H9 (cell line): ENCODE results near the gene KLRC1. TPM values are rescaled to one million over a fixed set of nuclear protein-coding genes. Genes with fewer than 3 reads are reported as not detected.
"Not testable (repeated sequence)": the region's sequence is repeated elsewhere in the genome, so short reads cannot be mapped to it uniquely, and the experiment has no call there.

Source experiments
- DNase-seq: peaks from one replicate; pipeline ENCODE4 v3.0.0-alpha.2; 2017
- H2AFZ ChIP-seq: one replicate; pipeline ENCODE4 v1.6.1; 2013; ENCODE audit warnings: mild to moderate bottlenecking, low read length, control low read depth, moderate library complexity
- H2AK5ac ChIP-seq: 2 replicates; pipeline ENCODE4 v1.6.1; 2013; ENCODE audit warnings: low read length, control low read depth, mixed read lengths; ENCODE audit not compliant: insufficient read length
- H2BK120ac ChIP-seq: one replicate; pipeline ENCODE4 v1.6.1; 2013; ENCODE audit warnings: low read depth, mild to moderate bottlenecking, low read length, control low read depth, inconsistent platforms; ENCODE audit not compliant: poor library complexity, severe bottlenecking
- H2BK12ac ChIP-seq: 2 replicates; pipeline ENCODE4 v1.6.1; 2013; ENCODE audit warnings: low read length, control low read depth, mixed read lengths, low read depth; ENCODE audit not compliant: insufficient read length
- H2BK15ac ChIP-seq: 2 replicates; pipeline ENCODE4 v1.6.1; 2013; ENCODE audit warnings: low read depth, low read length, control low read depth
- H2BK20ac ChIP-seq: one replicate; pipeline ENCODE4 v1.6.1; 2013; ENCODE audit warnings: low read depth, mild to moderate bottlenecking, low read length, control low read depth, inconsistent platforms; ENCODE audit not compliant: poor library complexity, severe bottlenecking
- H2BK5ac ChIP-seq: 2 replicates; pipeline ENCODE4 v1.6.1; 2013; ENCODE audit warnings: low read length, control low read depth, mixed read lengths; ENCODE audit not compliant: insufficient read length
- H3K14ac ChIP-seq: 2 replicates; pipeline ENCODE4 v1.6.1; 2013; ENCODE audit warnings: low read length, control low read depth; ENCODE audit not compliant: insufficient read depth
- H3K18ac ChIP-seq: 2 replicates; pipeline ENCODE4 v1.6.1; 2013; ENCODE audit warnings: low read depth, mild to moderate bottlenecking, mixed read lengths, low read length, control low read depth; ENCODE audit not compliant: insufficient read length
- H3K23ac ChIP-seq: 2 replicates; pipeline ENCODE4 v1.6.1; 2013; ENCODE audit warnings: low read length, control low read depth, mixed read lengths, low read depth; ENCODE audit not compliant: insufficient read length
- H3K23me2 ChIP-seq: 2 replicates; pipeline ENCODE4 v1.6.1; 2013; ENCODE audit warnings: low read depth, mild to moderate bottlenecking, mixed read lengths, low read length, control low read depth; ENCODE audit not compliant: insufficient read length, poor library complexity, severe bottlenecking
- H3K27ac ChIP-seq: 2 replicates; pipeline ENCODE4 v1.5.1; 2013; ENCODE audit warnings: low read length, control low read depth, mixed read lengths, low read depth; ENCODE audit not compliant: insufficient read length
- H3K27me3 ChIP-seq: 2 replicates; pipeline ENCODE4 v1.6.1; 2013; ENCODE audit warnings: low read length, control low read depth, inconsistent platforms; ENCODE audit not compliant: insufficient read depth
- H3K4ac ChIP-seq: 2 replicates; pipeline ENCODE4 v1.6.1; 2013; ENCODE audit warnings: low read depth, mild to moderate bottlenecking, control low read depth, inconsistent platforms, low read length, moderate library complexity
- H3K4me1 ChIP-seq: 2 replicates; pipeline ENCODE4 v1.6.1; 2013; ENCODE audit warnings: low read length, control low read depth, inconsistent platforms; ENCODE audit not compliant: insufficient read depth
- H3K4me2 ChIP-seq: 2 replicates; pipeline ENCODE4 v1.6.1; 2013; ENCODE audit warnings: low read length, control low read depth, mixed read lengths; ENCODE audit not compliant: insufficient read length, insufficient read depth
- H3K56ac ChIP-seq: 2 replicates; pipeline ENCODE4 v1.6.1; 2013; ENCODE audit warnings: low read depth, mild to moderate bottlenecking, mixed read lengths, low read length, control low read depth; ENCODE audit not compliant: insufficient read length
- H3K79me1 ChIP-seq: 2 replicates; pipeline ENCODE4 v1.6.1; 2013; ENCODE audit warnings: low read depth, mild to moderate bottlenecking, moderate library complexity, low read length, control low read depth, inconsistent platforms; ENCODE audit not compliant: insufficient read depth, poor library complexity, severe bottlenecking
- H3K79me2 ChIP-seq: 2 replicates; pipeline ENCODE4 v1.6.1; 2013; ENCODE audit warnings: low read length, control low read depth, inconsistent platforms; ENCODE audit not compliant: insufficient read depth
- H3K9ac ChIP-seq: 2 replicates; pipeline ENCODE4 v1.6.1; 2013; ENCODE audit warnings: low read length, control low read depth, mixed read lengths; ENCODE audit not compliant: insufficient read length; ENCODE audit errors: extremely low read depth
- H3K9me3 ChIP-seq: one replicate; pipeline ENCODE4 v1.6.1; 2013; ENCODE audit warnings: low read depth, low read length, inconsistent platforms; ENCODE audit not compliant: control insufficient read depth
- H3T11ph ChIP-seq: one replicate; pipeline ENCODE4 v1.6.1; 2013; ENCODE audit warnings: mild to moderate bottlenecking, low read length, control low read depth, inconsistent platforms
- H4K20me1 ChIP-seq: one replicate; pipeline ENCODE4 v1.6.1; 2013; ENCODE audit not compliant: control insufficient read depth, insufficient read length, insufficient read depth
- H4K5ac ChIP-seq: 2 replicates; pipeline ENCODE4 v1.6.1; 2013; ENCODE audit warnings: low read depth, mild to moderate bottlenecking, mixed read lengths, low read length, control low read depth; ENCODE audit not compliant: insufficient read length
- H4K8ac ChIP-seq: replicated peaks from 2 replicates; pipeline ENCODE4 v1.6.1; 2013; ENCODE audit warnings: low read length, control low read depth, mixed read lengths, low read depth; ENCODE audit not compliant: insufficient read length
- H4K91ac ChIP-seq: 2 replicates; pipeline ENCODE4 v1.6.1; 2013; ENCODE audit warnings: low read depth, mild to moderate bottlenecking, moderate library complexity, mixed read lengths, low read length, control low read depth; ENCODE audit not compliant: insufficient read length
- H3K27ac Mint-ChIP-seq, 3 experiments: 2 replicates in 2 of 3; 3 replicates in 1 of 3; pipeline ENCODE4 v1.8.0; 2020 to 2021; ENCODE audit warnings: mixed read lengths in 3 of 3, mild to moderate bottlenecking in 1 of 3, moderate library complexity in 1 of 3
- H3K27me3 Mint-ChIP-seq: 2 replicates; pipeline ENCODE4 v1.8.0; 2021; ENCODE audit warnings: low read depth, mild to moderate bottlenecking, moderate library complexity, mixed read lengths
- H3K36me3 Mint-ChIP-seq, 3 experiments: 2 replicates in 2 of 3; 3 replicates in 1 of 3; pipeline ENCODE4 v1.8.0; 2020 to 2021; ENCODE audit warnings: low read depth in 3 of 3, mixed read lengths in 3 of 3; ENCODE audit not compliant: insufficient read depth in 1 of 3
- H3K4me1 Mint-ChIP-seq, 2 experiments: 2 replicates each; pipeline ENCODE4 v1.8.0; 2020; ENCODE audit warnings: mixed read lengths in 2 of 2
- H3K4me3 Mint-ChIP-seq, 2 experiments: 2 replicates in 1 of 2; 3 replicates in 1 of 2; pipeline ENCODE4 v1.8.0; 2020 to 2021; ENCODE audit warnings: mild to moderate bottlenecking in 2 of 2, mixed read lengths in 2 of 2, moderate library complexity in 1 of 2
- H3K9me3 Mint-ChIP-seq, 2 experiments: 2 replicates in 1 of 2; 3 replicates in 1 of 2; pipeline ENCODE4 v1.8.0; 2020; ENCODE audit warnings: mild to moderate bottlenecking in 2 of 2, mixed read lengths in 2 of 2, moderate library complexity in 1 of 2
- WGBS: extraction: QIAGEN DNeasy Blood & Tissue Kit; methylation state at CpG from one replicate; pipeline ENCODE4 v1.1.7; 2013; ENCODE audit warnings: missing lambda C conversion rate, low lambda C conversion rate, mixed read lengths; ENCODE audit not compliant: insufficient read length; ENCODE audit errors: extremely low coverage; 5-methylcytosine and 5-hydroxymethylcytosine counted together
- total RNA-seq: library from RNA; stranded (reverse); gene quantifications from 2 replicates; pipeline ENCODE4 v1.2.1, GENCODE V29; 2021

KLRC1 gene
- total RNA-seq, 1 experiment from 2014 or later = not detected

DNA sequence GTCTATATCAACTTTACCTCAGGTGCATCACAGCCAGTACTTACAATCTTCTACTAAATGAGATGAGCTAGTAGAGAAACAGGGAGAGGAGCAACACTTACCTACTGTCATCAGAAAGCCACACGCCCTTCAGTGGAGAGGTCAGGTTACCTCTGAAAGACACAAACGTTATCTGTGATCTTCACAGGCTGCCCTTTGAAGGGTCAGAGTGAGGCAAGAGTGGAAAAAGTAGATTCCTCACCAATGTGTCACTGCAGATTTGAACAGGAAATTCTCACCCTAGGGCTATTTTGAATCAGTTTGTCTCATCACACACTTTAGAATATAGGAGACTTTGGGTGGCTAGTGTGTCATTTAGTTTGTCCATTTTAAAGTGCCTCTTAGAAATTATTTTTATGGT, 15.6 kb downstream of the KLRC1 start:
- not testable (repeated sequence) for H3K9ac ChIP-seq, H3K23ac ChIP-seq, H3K9me3 ChIP-seq, H3K27ac ChIP-seq, H2BK5ac ChIP-seq, H3K27me3 Mint-ChIP-seq, H2BK120ac ChIP-seq, H2AFZ ChIP-seq, H3K27me3 ChIP-seq, H3K4me3 Mint-ChIP-seq, H3K27ac Mint-ChIP-seq, H3K4me1 Mint-ChIP-seq, H3K79me1 ChIP-seq, H3K4ac ChIP-seq, H4K5ac ChIP-seq, H2BK20ac ChIP-seq, H3K56ac ChIP-seq, H3K18ac ChIP-seq, H3K36me3 Mint-ChIP-seq, H3T11ph ChIP-seq, H2BK15ac ChIP-seq, H3K23me2 ChIP-seq, H4K91ac ChIP-seq, H3K9me3 Mint-ChIP-seq, H3K4me2 ChIP-seq, H3K79me2 ChIP-seq, H2AK5ac ChIP-seq, H2BK12ac ChIP-seq, H4K8ac ChIP-seq, H4K20me1 ChIP-seq, H3K14ac ChIP-seq, H3K4me1 ChIP-seq, DNase-seq
- no CpG with 5 or more reads among the region's 2 CpGs for whole genome bisulfite sequencing

GRCh38 chr12:10435816-10436215, 17.4 kb downstream of the KLRC1 start, which contains the start of gene KLRC2:
Gene KLRC2 (minus strand): TSS chr12:10436010. CDS start chr12:10435986, 24 bp downstream.
- not testable (repeated sequence) for H4K20me1 ChIP-seq, H4K5ac ChIP-seq, DNase-seq, H2AK5ac ChIP-seq, H4K8ac ChIP-seq, H3K4ac ChIP-seq, H2BK5ac ChIP-seq, H2BK12ac ChIP-seq, H3K27ac Mint-ChIP-seq, H3K9ac ChIP-seq, H2BK120ac ChIP-seq, H3K4me1 Mint-ChIP-seq, H3K27me3 ChIP-seq, H2AFZ ChIP-seq, H3T11ph ChIP-seq, H3K4me2 ChIP-seq, H3K4me3 Mint-ChIP-seq, H3K9me3 Mint-ChIP-seq, H3K18ac ChIP-seq, H3K79me2 ChIP-seq, H3K56ac ChIP-seq, H3K27ac ChIP-seq, H3K4me1 ChIP-seq, H3K79me1 ChIP-seq, H2BK15ac ChIP-seq, H3K23me2 ChIP-seq, H3K27me3 Mint-ChIP-seq, H3K23ac ChIP-seq, H3K36me3 Mint-ChIP-seq, H2BK20ac ChIP-seq, H4K91ac ChIP-seq, H3K9me3 ChIP-seq, H3K14ac ChIP-seq
- WGBS = no CpG with 5 or more reads among the region's 3 CpGs
